Renal cortex interstitium (tissue), 11 donors: ENCODE measurements around the gene CCDC8. TPM values are rescaled to one million over a fixed set of nuclear protein-coding genes. Genes with fewer than 3 reads are reported as not detected.
"Not testable (repeated sequence)": the region's sequence is repeated elsewhere in the genome, so short reads cannot be mapped to it uniquely, and the experiment has no call there.

Experiments
- DNase-seq, 11 donors: peaks; one replicate each; pipeline ENCODE4 v3.0.0-alpha.2; 2013; ENCODE audit warnings: low read depth in 9 of 11, low spot score in 4 of 11; ENCODE audit errors: extremely low read depth in 1 of 11
- polyA plus RNA-seq, 3 donors: library from polyadenylated mRNA; unstranded; fragments of 120-200 nt; gene quantifications; one replicate each; pipeline ENCODE4 v1.2.1, GENCODE V29; 2013; ENCODE audit not compliant: insufficient read length in 3 of 3

Gene CCDC8
- polyA plus RNA-seq, 3 donors: 45.3 to 71.4 (median 57.8) TPM

GRCh38 chr19:46411088-46411924 is 2.1 kb downstream of the CCDC8 start:
- DNase-seq: no peak

- DNase-seq: no peak
Observed at GRCh38 chr19:46410205-46411087, 2.9 kb downstream of the CCDC8 start.

DNA sequence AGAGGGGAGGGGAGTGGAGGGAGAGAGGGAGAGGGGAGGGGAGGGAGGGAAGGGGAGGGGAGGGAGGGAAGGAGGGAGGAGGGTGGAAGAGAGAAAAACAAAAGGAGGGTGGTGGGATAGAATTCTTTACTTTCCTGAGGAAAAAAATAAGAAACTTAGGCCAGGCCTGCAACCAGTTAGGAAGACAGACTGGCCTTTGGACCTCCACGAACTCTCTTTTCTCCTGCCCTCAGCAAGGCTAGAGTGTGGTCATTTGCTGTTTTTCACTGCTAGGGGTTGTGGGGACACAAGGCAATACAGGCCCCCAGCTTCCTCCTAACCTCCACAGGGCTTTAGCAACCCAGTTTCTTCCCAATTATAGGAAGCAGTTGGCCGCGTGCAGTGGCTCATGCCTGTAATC is 4.2 kb downstream of the CCDC8 start:
- no peak for DNase-seq

DNA sequence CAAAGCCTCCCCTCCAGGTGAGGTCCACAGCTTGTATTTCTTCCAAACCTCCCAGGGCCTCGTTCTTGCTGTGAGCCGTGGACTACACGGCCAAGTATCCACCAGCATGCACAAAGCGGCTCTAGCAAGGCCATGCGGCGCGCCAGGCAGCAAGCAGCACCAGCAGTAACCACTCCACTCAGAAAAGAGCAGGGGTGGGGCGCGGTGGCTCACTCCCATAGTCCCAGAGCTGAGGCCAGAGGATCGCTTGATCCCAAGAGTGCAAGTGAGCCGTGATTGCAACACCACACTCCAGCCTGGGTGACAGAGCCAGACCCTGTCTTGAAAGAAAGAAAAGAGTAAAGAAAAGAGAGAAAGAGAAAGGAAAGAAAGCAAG is 4.7 kb downstream of the CCDC8 start:
- peak in 3 of 11 donors; percentile 46 to 57 (median 46) for DNase-seq

- DNase-seq: no peak
Observed at GRCh38 chr19:46407856-46408663, 5.3 kb downstream of the CCDC8 start.

GRCh38 chr19:46406976-46407375 is 6.4 kb downstream of the CCDC8 start:
- no peak for DNase-seq

DNA sequence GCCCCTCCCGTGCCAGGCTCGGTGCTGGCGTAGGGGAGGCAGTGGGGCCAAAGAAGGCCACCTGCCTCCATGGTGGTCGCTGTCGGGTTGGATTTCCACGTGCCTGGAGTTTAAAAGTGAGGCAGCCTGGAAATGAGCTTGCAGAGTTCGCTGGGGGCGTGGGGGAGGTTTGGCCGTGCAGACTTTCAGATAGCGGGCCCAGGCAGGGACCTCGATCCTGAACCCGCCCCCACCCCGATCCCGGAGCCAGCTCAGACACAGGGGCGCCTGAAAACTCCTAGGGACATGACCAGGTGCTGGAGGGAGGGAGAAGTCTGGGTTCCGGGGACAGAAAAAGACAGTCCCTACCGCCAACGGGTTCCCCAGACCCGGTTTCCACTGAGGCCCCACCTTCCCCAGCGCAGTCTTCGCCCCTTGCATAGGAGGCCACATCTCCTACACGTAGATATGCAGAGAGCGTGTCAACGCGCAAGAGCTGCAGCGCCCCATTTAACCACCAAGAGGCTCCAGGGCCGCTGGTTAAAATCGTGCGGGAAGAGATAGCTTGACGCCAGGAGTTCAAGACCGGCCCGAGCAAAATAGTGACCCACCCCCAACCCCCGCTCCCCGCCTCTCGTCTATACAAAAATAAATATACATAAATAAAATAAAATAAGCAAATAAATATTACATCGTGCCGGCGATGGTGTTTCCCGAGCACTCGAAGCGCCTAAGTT is 8.5 kb downstream of the CCDC8 start:
- DNase-seq: peak in 2 of 11 donors; percentile 50 to 52

DNA sequence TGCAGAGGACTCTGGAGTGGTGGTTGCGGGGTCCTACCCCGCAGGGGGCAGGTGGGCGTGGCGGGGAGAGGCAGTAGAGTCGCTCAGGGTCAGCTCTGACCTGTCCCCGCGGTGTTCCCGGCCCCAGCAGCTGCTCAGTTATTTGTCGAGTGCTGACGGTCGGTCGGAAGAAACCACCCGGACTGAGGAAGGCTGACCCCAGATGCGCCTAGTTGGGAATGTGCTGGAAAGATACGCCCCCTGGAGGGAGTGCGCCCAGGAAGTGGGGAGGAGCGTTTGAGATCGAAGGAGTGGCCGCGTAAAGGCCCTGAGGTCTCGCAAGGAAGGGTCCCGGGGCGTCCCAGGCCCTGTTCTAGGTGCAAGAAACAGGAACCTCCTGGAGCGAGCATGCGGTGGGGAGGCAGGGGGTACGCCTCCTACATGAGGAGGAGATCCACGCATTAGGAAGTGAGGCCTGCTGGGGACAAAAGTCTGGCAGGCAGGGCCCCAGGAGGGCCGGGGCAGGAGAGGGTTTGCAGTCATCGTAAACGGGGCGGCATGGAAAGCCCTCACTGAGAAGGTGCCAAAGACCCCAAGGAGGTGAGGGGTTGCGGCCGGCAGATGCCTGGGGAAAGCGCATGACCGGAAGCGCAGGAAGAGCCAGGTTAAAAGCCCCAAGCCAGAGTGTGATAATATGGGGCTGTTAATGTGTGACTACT is 9.2 kb downstream of the CCDC8 start:
- DNase-seq: peak in 5 of 11 donors; percentile 48 to 77 (median 63)

DNA sequence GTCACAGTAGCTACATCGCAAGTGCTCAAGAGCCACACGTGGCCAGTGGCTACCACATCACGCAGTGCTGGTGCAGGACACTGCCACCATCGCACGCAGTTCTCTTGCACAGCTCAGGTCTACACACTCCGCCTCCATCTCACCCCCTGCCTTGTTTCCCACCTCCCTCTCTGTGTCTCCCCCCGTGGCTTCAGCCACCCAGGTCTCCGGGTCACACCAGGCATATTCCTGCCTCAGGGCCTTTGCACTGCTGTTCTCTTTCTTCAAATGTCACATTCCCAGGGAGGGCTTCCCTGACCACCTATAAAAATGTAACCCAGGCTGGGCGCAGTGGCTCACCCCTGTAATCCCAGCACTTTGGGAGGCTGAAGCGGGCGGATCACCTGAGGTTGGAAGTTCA is 10.6 kb downstream of the CCDC8 start:
- no peak for DNase-seq

GRCh38 chr19:46397801-46398479 is 15.4 kb downstream of the CCDC8 start:
- DNase-seq: not testable (repeated sequence)

DNA sequence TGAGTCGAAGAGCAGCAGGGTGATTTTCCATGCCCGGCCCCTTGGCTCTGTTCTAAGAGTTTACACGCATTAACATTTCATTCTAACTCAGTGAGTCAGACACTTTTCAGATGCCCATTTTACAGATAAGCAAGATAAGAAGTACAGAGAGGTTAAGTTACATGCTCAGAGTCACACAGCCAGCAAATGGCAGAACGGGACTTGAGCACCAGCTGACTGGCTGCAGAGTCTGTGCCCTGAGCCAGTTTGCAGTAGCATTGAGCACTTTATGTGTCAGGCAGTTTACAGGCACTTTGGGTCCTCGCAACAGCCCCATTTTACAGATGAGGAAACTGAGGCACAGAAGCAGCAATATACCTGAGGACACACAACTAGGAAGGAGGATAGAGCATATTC is 19.0 kb downstream of the CCDC8 start:
- no peak for DNase-seq

DNA sequence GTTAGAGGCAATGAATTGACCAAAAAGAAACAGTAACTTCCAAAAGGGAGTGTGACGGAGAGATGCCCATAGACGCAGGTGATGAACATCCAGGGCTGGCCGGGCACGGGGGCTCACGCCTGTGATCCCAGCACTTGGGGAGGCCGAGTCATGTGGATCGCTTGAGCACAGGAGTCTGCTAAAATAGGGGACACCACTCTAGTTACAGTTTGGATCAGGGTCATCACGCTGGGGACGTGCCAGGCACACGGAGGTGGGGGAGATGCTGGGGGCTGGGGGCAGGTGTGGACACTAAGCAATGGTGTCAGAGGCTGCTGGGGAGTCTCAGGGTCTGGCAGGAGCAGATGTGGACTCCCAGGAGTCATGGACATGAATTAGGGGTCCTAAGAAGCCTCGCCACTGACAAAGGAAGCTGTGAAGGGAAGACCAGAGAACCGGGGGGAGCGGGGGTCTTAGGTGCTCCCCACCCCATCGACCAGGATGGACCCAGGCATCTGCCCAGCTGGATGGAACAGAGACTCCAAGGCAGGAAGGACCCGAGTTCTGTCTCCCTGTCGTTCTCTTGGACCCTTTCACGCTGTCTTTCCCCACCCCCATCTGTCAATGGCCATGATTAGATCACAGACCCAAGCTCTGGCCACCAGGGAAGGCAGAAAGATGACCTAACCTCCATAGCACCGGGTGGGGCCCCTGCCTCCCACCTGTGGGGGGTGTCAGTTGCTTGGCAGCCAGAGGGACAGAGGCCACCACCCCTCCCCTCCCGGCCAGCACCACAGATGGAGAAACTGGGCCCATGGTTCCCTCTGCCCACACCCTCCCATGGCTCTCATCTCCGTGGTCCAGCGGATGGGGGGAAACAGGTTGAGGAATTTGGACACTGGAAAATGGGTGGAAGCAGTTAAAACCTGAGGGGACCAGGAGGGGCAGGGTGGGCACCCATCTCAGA is 19.6 kb downstream of the CCDC8 start:
- no peak for DNase-seq

DNA sequence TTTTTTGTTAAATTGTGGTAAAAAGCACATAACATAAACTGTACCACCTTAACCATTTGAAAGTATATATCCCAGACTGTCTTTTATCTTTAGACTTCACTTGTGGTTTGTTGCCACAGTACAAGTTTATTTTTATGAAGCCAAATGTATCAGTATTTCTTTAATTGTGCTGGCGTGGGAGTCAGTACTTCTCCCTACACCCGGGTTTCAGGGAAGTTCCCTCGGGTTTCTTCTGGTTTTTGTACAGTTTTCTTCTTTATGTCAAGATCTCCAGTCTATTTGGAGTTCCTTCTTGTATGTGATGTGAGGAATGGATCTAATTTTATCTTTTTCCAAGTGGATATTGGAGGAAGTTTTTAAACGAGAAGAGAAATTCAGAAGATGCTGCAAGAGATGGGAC is 20.5 kb downstream of the CCDC8 start:
- no peak for DNase-seq

- peak in 1 of 11 donors; percentile 57 for DNase-seq
Observed at GRCh38 chr19:46392252-46392801, 21.0 kb downstream of the CCDC8 start.

DNA sequence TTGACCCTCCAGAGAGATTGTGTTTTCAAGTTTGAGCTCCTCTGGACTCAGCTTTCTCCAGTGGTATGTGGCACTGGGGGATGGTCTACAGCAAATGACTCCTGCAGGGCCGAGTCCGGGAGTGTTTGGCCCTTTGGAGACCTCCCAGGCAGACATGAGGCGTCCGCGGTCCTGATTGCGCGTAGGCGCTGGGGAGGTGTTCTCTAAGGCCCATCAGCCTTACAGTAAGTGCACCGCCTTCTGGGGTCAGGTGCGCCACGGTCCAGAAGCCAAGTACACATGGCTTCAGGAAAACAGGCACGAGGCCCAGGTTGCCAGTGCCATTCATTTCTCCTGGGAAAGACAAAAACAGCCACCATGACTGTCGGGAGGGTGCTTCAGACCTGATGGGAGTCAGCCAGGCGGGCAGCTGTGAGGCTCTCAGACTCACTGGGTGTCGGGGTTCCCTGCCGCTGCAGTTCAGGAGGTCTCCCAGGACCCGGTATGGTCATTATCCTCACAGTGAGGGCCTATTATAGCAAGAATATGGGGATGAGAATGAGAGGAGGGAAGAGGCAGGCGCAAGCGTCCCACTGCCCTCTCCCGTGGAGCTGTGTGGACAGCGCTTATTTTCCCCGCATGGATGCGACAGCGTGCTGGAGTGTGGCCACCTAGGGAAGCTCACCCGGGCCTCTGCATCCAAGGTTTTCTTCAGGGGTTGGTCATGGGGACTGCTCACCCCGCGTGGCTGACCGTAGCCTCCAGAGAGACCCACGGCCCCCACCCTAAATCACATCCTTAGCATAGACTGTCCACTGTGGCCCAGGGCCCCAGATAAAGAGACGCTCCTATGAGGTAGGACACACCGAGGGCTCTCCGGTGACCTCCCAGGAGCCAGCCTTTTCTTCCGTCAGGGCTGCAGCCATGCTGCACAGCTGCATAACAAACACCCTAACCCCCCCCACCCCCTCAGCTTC is 21.8 kb downstream of the CCDC8 start:
- DNase-seq: no peak
